SK-N-SH (cell line): Measurements from ENCODE around the gene ZNF32. TPM values are rescaled to one million over a fixed set of nuclear protein-coding genes. Genes with fewer than 3 reads are reported as not detected.

Source experiments
- CTCF ChIA-PET: fragments of 300-600, 350-600 bp; formaldehyde crosslinking; extraction: SDS; loops from one replicate; lab custom pipeline; 2021; lab: Yijun Ruan, JAX
- POLR2A ChIA-PET: fragments of 350-600 bp; sonication (Branson Sonifier 250); formaldehyde crosslinking; extraction: SDS; loops from one replicate; lab custom pipeline; 2020; ENCODE audit warnings: antibody characterized with exemption, inconsistent platforms; lab: Yijun Ruan, JAX
- DNase-seq: peaks from one replicate; pipeline ENCODE4 v3.0.0; 2012
- H2AFZ ChIP-seq: fragments of 200-600 bp; sonication (generic); 2 replicates; pipeline ENCODE4 v1.8.1; 2016; ENCODE audit warnings: antibody characterized with exemption, mild to moderate bottlenecking, low read depth
- H3F3A ChIP-seq: fragments of 200-600 bp; sonication (generic); replicated peaks from 2 replicates; pipeline ENCODE3; 2016; ENCODE audit warnings: antibody characterized with exemption, mild to moderate bottlenecking; ENCODE audit not compliant: insufficient read depth
- H3K27ac ChIP-seq, 2 experiments: fragments of 200-500 bp in 1 of 2; fragments of 200-600 bp in 1 of 2; sonication (Bioruptor generic) in 1 of 2; sonication (generic), shearing (Covaris generic) in 1 of 2; 2 replicates each; pipeline versions ENCODE4 v1.5.1 to v1.6.1; 2014 to 2016; ENCODE audit warnings: low read depth in 2 of 2, inconsistent platforms in 1 of 2, low read length in 1 of 2, mild to moderate bottlenecking in 1 of 2, mixed read lengths in 1 of 2
- H3K27me3 ChIP-seq: fragments of 200-600 bp; sonication (generic), shearing (Covaris generic); 2 replicates; pipeline ENCODE4 v1.6.1; 2016; ENCODE audit warnings: mixed run types; ENCODE audit not compliant: insufficient read depth
- H3K36me3 ChIP-seq, 2 experiments: fragments of 200-500 bp in 1 of 2; fragments of 200-600 bp in 1 of 2; sonication (Bioruptor generic) in 1 of 2; sonication (generic) in 1 of 2; replicated peaks in 1 of 2; 2 replicates each; pipeline versions ENCODE3 to v1.5.1; 2014 to 2016; ENCODE audit warnings: low read length in 1 of 2, mild to moderate bottlenecking in 1 of 2; ENCODE audit not compliant: insufficient read depth in 2 of 2, control insufficient read depth in 1 of 2
- H3K4me1 ChIP-seq, 2 experiments: fragments of 200-500 bp in 1 of 2; fragments of 200-600 bp in 1 of 2; sonication (Bioruptor generic) in 1 of 2; sonication (generic), shearing (Covaris generic) in 1 of 2; 2 replicates each; pipeline versions ENCODE4 v1.5.1 to v1.6.1; 2014 to 2016; ENCODE audit warnings: low read depth in 1 of 2, low read length in 1 of 2, mixed run types in 1 of 2; ENCODE audit not compliant: insufficient read depth in 2 of 2, control insufficient read depth in 1 of 2
- H3K4me2 ChIP-seq: fragments of 200-600 bp; sonication (generic), shearing (Covaris generic); 2 replicates; pipeline ENCODE4 v1.6.1; 2017; ENCODE audit warnings: mixed run types
- H3K4me3 ChIP-seq, 2 experiments: fragments of 200-500 bp in 1 of 2; fragments of 200-600 bp in 1 of 2; sonication (Bioruptor generic) in 1 of 2; sonication (generic), shearing (Covaris generic) in 1 of 2; 2 replicates each; pipeline versions ENCODE4 v1.5.1 to v1.8.1; 2014 to 2016; ENCODE audit warnings: low read depth in 2 of 2, inconsistent platforms in 1 of 2, low read length in 1 of 2, mild to moderate bottlenecking in 1 of 2, mixed read lengths in 1 of 2, moderate library complexity in 1 of 2
- H3K79me2 ChIP-seq: fragments of 200-600 bp; sonication (generic); 2 replicates; pipeline ENCODE4 v1.8.1; 2017; ENCODE audit warnings: mild to moderate bottlenecking; ENCODE audit not compliant: insufficient read depth
- H3K9ac ChIP-seq: fragments of 200-600 bp; sonication (generic); 2 replicates; pipeline ENCODE4 v1.6.1; 2017; ENCODE audit warnings: mixed run types
- H3K9me2 ChIP-seq: fragments of 200-600 bp; sonication (generic); 2 replicates; pipeline ENCODE4 v1.6.1; 2017; ENCODE audit warnings: mixed run types
- H3K9me3 ChIP-seq: fragments of 200-600 bp; sonication (generic); 2 replicates; pipeline ENCODE4 v1.6.1; 2017; ENCODE audit warnings: mixed run types, mild to moderate bottlenecking, moderate library complexity
- H4K20me1 ChIP-seq: fragments of 200-600 bp; sonication (generic); 2 replicates; pipeline ENCODE4 v1.6.1; 2017; ENCODE audit warnings: mild to moderate bottlenecking, mixed run types; ENCODE audit not compliant: insufficient read depth
- CHD2 ChIP-seq: fragments of 150-350 bp; IDR thresholded peaks from 2 replicates; pipeline ENCODE4 v1.6.1; 2018; ENCODE audit warnings: low read length; ENCODE audit not compliant: partially characterized antibody
- FOXJ3 ChIP-seq: sonication (generic); formaldehyde crosslinking; IDR thresholded peaks from 2 replicates; pipeline ENCODE4 v1.5.1; 2020; ENCODE audit warnings: mild to moderate bottlenecking, missing genetic modification reagents
- GABPA ChIP-seq: IDR thresholded peaks from 2 replicates; pipeline ENCODE4 v1.4.0; 2012; ENCODE audit warnings: low read depth, mild to moderate bottlenecking
- RFX5 ChIP-seq: IDR thresholded peaks from 2 replicates; pipeline ENCODE4 v1.6.1; 2012; ENCODE audit warnings: mild to moderate bottlenecking, improper control_type of control experiment, low read length
- RXRA ChIP-seq: IDR thresholded peaks from 2 replicates; pipeline ENCODE4 v1.4.0; 2012; ENCODE audit warnings: low read depth, mild to moderate bottlenecking, borderline replicate concordance
- WGBS: methylation state at CpG from one replicate; pipeline ENCODE4 v1.1.6; 2017; ENCODE audit warnings: low lambda C conversion rate; 5-methylcytosine and 5-hydroxymethylcytosine counted together
- polyA plus RNA-seq, 3 experiments: library from polyadenylated mRNA; depleted of rRNA; stranded (reverse); fragments of >200 nt; gene quantifications; 2 replicates each; pipeline ENCODE4 v1.2.3, GENCODE V29; 2012
- TF ChIP-seq, protein P1 (sequence below): fragments of 150-350 bp; IDR thresholded peaks from 2 replicates; pipeline ENCODE4 v1.6.1; 2017; ENCODE audit warnings: antibody characterized with exemption, low read length, low read depth, borderline replicate concordance
- TF ChIP-seq, protein P2 (sequence below): IDR thresholded peaks from 2 replicates; pipeline ENCODE4 v1.6.1; 2012; ENCODE audit warnings: mild to moderate bottlenecking, low read depth, low read length, moderate library complexity

Gene ZNF32
- polyA plus RNA-seq, 1 of the 3 experiments (the other 2 are of a cell fraction) = 27.2 TPM

GRCh38 chr10:43623351-43623750, 25.3 kb downstream of the ZNF32 start:
- Histone ChIP-seq H4K20me1 (no peaks in the 10 kb centered on the region), H3K4me1 (no peaks in the 10 kb centered on the region), H3K79me2 (no peaks in the 10 kb centered on the region), H3K9me3 (peaks cover 10% of the 10 kb centered on the region; the same call in 1 of the 2 replicates), H3K36me3 (no peaks in the 10 kb centered on the region), H3K4me2 (peak overlapping the region; percentile 50; the same call in 1 of the 2 replicates), H3K9ac (peak overlapping the region; percentile 11; the same call in 1 of the 2 replicates), H3F3A (no peaks in the 10 kb centered on the region), H3K9me2 (no peaks in the 10 kb centered on the region), H3K27me3 (no peaks in the 10 kb centered on the region), H3K4me3 (peak overlapping the region; percentile 21 to 33; a peak in 2 of 4 replicates), H2AFZ (peak overlapping the region; percentile 53), H3K27ac (no peak overlapping the region)
- DNase-seq = peak; percentile 16
- ChIA-PET CTCF (no interaction called here), POLR2A (no interaction called here)
- TF ChIP-seq RFX5 = no peak
- no peak for TF ChIP-seq CHD2
- TF ChIP-seq RXRA = no peak
- WGBS = 45% methylated on average over 3 of the region's 3 CpGs

DNA sequence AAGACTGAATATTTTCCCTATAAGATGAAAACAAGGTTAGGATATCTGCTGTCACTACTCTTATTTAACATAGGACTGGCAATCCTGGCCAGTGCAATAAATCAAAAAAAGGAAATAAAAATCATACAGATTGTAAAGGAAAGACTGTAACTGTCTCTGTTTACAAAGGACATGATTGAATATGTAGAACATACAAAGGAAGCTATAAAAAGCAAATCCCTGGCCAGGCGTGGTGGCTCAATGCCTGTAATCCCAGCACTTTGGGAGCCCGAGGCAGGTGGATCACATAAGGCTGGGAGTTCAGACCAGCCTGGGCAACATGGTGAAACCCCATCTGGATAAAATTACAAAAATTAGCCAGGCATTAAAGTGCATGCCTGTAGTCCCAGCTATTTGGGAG, 26.6 kb downstream of the ZNF32 start:
- Histone ChIP-seq H3K4me1 (no peaks in the 10 kb centered on the region), H3K9me2 (no peaks in the 10 kb centered on the region)
- 52% methylated on average over 2 of the region's 2 CpGs for WGBS
- POLR2A ChIA-PET = no interaction called here
- DNase-seq = no peak
- TF ChIP-seq, protein P1, sequence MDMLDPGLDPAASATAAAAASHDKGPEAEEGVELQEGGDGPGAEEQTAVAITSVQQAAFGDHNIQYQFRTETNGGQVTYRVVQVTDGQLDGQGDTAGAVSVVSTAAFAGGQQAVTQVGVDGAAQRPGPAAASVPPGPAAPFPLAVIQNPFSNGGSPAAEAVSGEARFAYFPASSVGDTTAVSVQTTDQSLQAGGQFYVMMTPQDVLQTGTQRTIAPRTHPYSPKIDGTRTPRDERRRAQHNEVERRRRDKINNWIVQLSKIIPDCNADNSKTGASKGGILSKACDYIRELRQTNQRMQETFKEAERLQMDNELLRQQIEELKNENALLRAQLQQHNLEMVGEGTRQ = no peak
- no peak for TF ChIP-seq CHD2
- TF ChIP-seq GABPA = no peak
- TF ChIP-seq, protein P2, sequence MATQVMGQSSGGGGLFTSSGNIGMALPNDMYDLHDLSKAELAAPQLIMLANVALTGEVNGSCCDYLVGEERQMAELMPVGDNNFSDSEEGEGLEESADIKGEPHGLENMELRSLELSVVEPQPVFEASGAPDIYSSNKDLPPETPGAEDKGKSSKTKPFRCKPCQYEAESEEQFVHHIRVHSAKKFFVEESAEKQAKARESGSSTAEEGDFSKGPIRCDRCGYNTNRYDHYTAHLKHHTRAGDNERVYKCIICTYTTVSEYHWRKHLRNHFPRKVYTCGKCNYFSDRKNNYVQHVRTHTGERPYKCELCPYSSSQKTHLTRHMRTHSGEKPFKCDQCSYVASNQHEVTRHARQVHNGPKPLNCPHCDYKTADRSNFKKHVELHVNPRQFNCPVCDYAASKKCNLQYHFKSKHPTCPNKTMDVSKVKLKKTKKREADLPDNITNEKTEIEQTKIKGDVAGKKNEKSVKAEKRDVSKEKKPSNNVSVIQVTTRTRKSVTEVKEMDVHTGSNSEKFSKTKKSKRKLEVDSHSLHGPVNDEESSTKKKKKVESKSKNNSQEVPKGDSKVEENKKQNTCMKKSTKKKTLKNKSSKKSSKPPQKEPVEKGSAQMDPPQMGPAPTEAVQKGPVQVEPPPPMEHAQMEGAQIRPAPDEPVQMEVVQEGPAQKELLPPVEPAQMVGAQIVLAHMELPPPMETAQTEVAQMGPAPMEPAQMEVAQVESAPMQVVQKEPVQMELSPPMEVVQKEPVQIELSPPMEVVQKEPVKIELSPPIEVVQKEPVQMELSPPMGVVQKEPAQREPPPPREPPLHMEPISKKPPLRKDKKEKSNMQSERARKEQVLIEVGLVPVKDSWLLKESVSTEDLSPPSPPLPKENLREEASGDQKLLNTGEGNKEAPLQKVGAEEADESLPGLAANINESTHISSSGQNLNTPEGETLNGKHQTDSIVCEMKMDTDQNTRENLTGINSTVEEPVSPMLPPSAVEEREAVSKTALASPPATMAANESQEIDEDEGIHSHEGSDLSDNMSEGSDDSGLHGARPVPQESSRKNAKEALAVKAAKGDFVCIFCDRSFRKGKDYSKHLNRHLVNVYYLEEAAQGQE = no peak
- no peak for TF ChIP-seq FOXJ3 (CRISPR knock-in tag)
- TF ChIP-seq, all 33 proteins: peak for 0
- Histone ChIP-seq H3K4me3 (no peak overlapping the region; a peak in 1 of 4 replicates), H3K9me3 (peaks cover 10% of the 10 kb centered on the region; the same call in 1 of the 2 replicates), H4K20me1 (no peaks in the 10 kb centered on the region), H3K9ac (no peak overlapping the region), H3K4me2 (no peak overlapping the region), H2AFZ (no peak overlapping the region), H3K79me2 (no peaks in the 10 kb centered on the region), H3K36me3 (peaks cover 2 to 5% of the 10 kb centered on the region in 2 experiments), H3K27me3 (no peaks in the 10 kb centered on the region), H3F3A (no peaks in the 10 kb centered on the region), H3K27ac (no peak overlapping the region)
- CTCF ChIA-PET = no interaction called here
